Measurements from ENCODE around the gene RAPGEF3.

- TF ChIP-seq ZNF274 (IDR thresholded peaks at IDR 0.05; ENCODE audit: low read depth, low read length) (no peak), YY1 (IDR thresholded peaks at IDR 0.05; ENCODE audit: insufficient read depth, insufficient read length) (no peak)
Measured at GRCh38 chr12:47715877-47716548, 42.7 kb downstream of the RAPGEF3 start.
